DMS153 treated with DMSO at 0.1 percent for 48 hours (cell line): Measurements from ENCODE around the gene IMMP2L.

Source experiments
- DNase-seq: peaks from one replicate; lab custom pipeline; 2025; ENCODE audit not compliant: unreplicated experiment; lab: John Stamatoyannopoulos, UW

IMMP2L gene

GRCh38 chr7:110771717-110772116 lies 790.6 kb downstream of the IMMP2L start:
- no peak for DNase-seq

GRCh38 chr7:110767550-110768110 lies 794.7 kb downstream of the IMMP2L start:
- no peak for DNase-seq

- no peak for DNase-seq
These were observed 795.4 kb downstream of the IMMP2L start for GRCh38 chr7:110766864-110767263.

GRCh38 chr7:110764852-110765251 lies 797.4 kb downstream of the IMMP2L start:
- no peak for DNase-seq

GRCh38 chr7:110762546-110763225 lies 799.6 kb downstream of the IMMP2L start:
- DNase-seq: peak; percentile 74

- DNase-seq: no peak
These were observed 802.0 kb downstream of the IMMP2L start for GRCh38 chr7:110760341-110760740.

GRCh38 chr7:110759069-110759468 lies 803.2 kb downstream of the IMMP2L start:
- no peak for DNase-seq

- DNase-seq: no peak
These were observed 807.6 kb downstream of the IMMP2L start for GRCh38 chr7:110754649-110755048.

GRCh38 chr7:110750931-110751605 lies 811.2 kb downstream of the IMMP2L start:
- DNase-seq: no peak

- DNase-seq: no peak
These were observed 829.1 kb downstream of the IMMP2L start for GRCh38 chr7:110733221-110733620.

- no peak for DNase-seq
These were observed 837.5 kb downstream of the IMMP2L start for GRCh38 chr7:110724811-110725210.

- DNase-seq: no peak
These were observed 840.9 kb downstream of the IMMP2L start for GRCh38 chr7:110721395-110721794.

- no peak for DNase-seq
These were observed 841.7 kb downstream of the IMMP2L start for GRCh38 chr7:110720626-110721025.

GRCh38 chr7:110719741-110720140 lies 842.6 kb downstream of the IMMP2L start:
- DNase-seq: no peak

GRCh38 chr7:110718503-110719205 lies 843.6 kb downstream of the IMMP2L start:
- no peak for DNase-seq

GRCh38 chr7:110704225-110704624 lies 858.1 kb downstream of the IMMP2L start:
- no peak for DNase-seq

- DNase-seq: no peak
These were observed 863.7 kb downstream of the IMMP2L start for GRCh38 chr7:110698576-110698975.

- DNase-seq: peak; percentile 33
These were observed 868.9 kb downstream of the IMMP2L start for GRCh38 chr7:110693344-110693743.

- no peak for DNase-seq
These were observed 873.4 kb downstream of the IMMP2L start for GRCh38 chr7:110688908-110689307.

GRCh38 chr7:110685899-110686298 lies 876.4 kb downstream of the IMMP2L start:
- no peak for DNase-seq

- no peak for DNase-seq
These were observed 880.4 kb downstream of the IMMP2L start for GRCh38 chr7:110681941-110682340.

GRCh38 chr7:110677405-110677804 lies 884.9 kb downstream of the IMMP2L start:
- no peak for DNase-seq
